Spinal cord (tissue), 10 donors: ENCODE results near the gene HHAT. TPM values are rescaled to one million over a fixed set of nuclear protein-coding genes. Genes with fewer than 3 reads are reported as not detected.

Experiments used
- DNase-seq, 6 donors: peaks; one replicate each; pipeline versions ENCODE4 v3.0.0 to v3.0.0-alpha.2; 2013 to 2015; ENCODE audit warnings: low spot score in 6 of 6, low read depth in 4 of 6
- H3K27ac ChIP-seq: one replicate; pipeline ENCODE4 v1.5.1; 2013; ENCODE audit warnings: low read depth, low read length, control low read depth
- H3K27me3 ChIP-seq: one replicate; pipeline ENCODE4 v1.6.1; 2013; ENCODE audit warnings: low read length; ENCODE audit not compliant: control insufficient read depth, insufficient read depth
- H3K36me3 ChIP-seq: one replicate; pipeline ENCODE4 v1.6.1; 2013; ENCODE audit warnings: low read length; ENCODE audit not compliant: control insufficient read depth, insufficient read depth
- H3K4me1 ChIP-seq: one replicate; pipeline ENCODE4 v1.6.1; 2013; ENCODE audit warnings: low read length; ENCODE audit not compliant: control insufficient read depth, insufficient read depth
- H3K4me3 ChIP-seq: one replicate; pipeline ENCODE4 v1.5.1; 2013; ENCODE audit warnings: low read depth, low read length, control low read depth
- H3K9me3 ChIP-seq: one replicate; pipeline ENCODE4 v1.6.1; 2013; ENCODE audit warnings: low read length; ENCODE audit not compliant: control insufficient read depth, insufficient read depth
- WGBS: methylation state at CpG from one replicate; pipeline ENCODE4 v1.1.5; 2013; ENCODE audit warnings: missing lambda C conversion rate; ENCODE audit not compliant: insufficient coverage; 5-methylcytosine and 5-hydroxymethylcytosine counted together
- polyA plus RNA-seq, 2 donors: library from polyadenylated mRNA; unstranded; fragments of 120-200 nt; gene quantifications; one replicate each; pipeline ENCODE4 v1.2.1, GENCODE V29; 2013; ENCODE audit not compliant: insufficient read length in 2 of 2
- total RNA-seq, 2 donors: library from RNA; depleted of rRNA in 1 of 2; stranded (reverse); fragments of 120-200 nt in 1 of 2; fragments of >200 nt in 1 of 2; gene quantifications; one replicate each; pipeline versions ENCODE4 v1.2.3 to v1.2.4, GENCODE V29; 2013 to 2014
- donor health status: healthy.

Gene HHAT
- total and polyA plus RNA-seq, 4 donors: 4.8 to 8.0 (median 6.1) TPM

DNA sequence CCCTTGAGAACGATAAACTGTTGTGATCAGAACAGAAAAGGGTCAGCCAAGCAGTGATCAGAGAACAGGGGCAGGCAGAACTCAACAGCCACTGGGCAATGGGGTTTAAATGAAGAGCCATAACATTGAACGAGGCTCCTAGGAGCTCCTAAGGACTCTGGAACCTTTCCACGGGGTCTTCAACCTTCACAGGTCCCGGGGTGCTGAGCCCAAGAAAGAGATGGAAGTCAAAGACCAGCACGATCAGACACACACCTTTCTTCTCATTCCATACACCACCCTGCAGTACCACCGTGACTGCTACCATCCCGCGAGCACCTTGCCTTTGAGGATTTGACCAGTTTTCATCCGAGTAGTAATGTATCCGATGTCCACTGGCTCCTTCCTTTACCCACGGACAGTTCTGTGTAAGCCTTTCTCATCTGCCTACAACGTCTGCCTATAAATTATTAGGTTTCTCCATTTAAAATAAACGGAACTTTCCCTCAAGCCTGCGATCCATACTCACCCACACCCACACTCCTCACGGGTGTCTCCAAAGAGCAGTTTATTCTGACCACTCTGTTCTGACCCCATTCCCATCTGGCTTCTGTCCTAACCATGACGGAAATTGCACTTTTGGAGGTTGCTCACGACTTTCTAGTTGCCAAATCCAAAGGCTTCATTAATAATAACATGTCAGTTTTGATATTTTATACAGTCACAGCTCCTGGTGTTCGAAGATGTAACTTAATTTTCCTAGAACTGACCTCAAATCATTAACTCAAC, 16.8 kb upstream of the HHAT start:
- Histone ChIP-seq H3K9me3 (no peaks in the 10 kb centered on the region), H3K27ac (peak overlapping the region; percentile 69), H3K4me3 (peak overlapping the region; percentile 59), H3K4me1 (peaks cover 10% of the 10 kb centered on the region), H3K27me3 (no peaks in the 10 kb centered on the region), H3K36me3 (no peaks in the 10 kb centered on the region)
- DNase-seq: no peak
- 75% methylated on average over 15 of the region's 18 CpGs for WGBS

DNA sequence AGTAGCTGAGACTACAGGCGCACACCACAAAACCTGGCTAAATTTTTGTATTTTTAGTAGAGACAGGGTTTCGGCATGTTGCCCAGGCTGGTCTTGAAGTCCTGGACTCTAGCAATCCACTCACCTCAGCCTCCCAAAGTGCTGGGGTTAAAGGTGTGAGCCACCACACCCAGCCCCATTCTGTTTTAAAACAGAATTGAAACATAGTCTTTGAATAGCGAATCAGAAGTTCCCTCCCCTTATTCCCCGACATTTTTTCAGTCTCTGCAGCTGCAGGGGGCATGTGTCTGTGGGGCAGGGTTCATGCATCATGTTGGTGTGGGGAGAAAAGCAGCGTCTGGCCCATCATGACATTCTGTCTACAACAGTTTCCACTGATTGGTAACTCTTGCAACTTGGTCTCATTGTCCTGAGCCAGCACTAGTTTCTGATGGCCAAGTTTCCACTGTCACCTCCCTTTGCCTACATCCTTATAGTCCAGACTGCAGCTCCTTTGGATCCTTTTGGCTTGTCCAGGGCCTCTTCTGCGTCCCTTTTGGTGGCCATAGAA, 15.6 kb upstream of the HHAT start:
- Histone ChIP-seq H3K36me3 (no peaks in the 10 kb centered on the region), H3K27me3 (no peaks in the 10 kb centered on the region), H3K9me3 (no peaks in the 10 kb centered on the region), H3K27ac (no peak overlapping the region), H3K4me1 (peaks cover 10% of the 10 kb centered on the region), H3K4me3 (no peak overlapping the region)
- no peak for DNase-seq
- WGBS: 74% methylated on average over 2 of the region's 6 CpGs

DNA sequence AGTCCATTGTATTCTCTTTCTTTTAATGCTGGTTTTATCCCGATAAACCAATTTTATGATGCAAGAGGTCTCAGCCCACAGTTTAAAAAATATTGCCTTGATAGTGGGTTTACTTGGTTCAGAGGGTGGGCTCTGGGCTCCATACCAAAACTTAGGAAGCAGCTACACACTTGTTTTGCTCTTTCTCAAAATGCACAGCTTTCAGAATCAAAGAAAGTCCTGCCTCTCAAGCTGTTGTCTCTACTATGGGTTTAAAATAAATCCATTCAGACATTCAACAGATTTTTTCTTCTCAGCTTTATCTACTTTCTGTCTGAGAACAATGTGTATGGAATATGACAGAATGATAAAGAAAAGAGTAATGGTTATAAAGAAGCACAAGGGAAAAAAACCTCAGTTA, 14.8 kb upstream of the HHAT start:
- no peaks in the 10 kb centered on the region for H3K27me3 ChIP-seq
- no peak overlapping the region for H3K4me3 ChIP-seq
- DNase-seq: peak in 1 of 6 donors; percentile 64
- no peak overlapping the region for H3K27ac ChIP-seq
- H3K9me3 ChIP-seq: no peaks in the 10 kb centered on the region
- WGBS: no CpG with 5 or more reads among the region's 1 CpG
- H3K4me1 ChIP-seq: peaks cover 10% of the 10 kb centered on the region
- no peaks in the 10 kb centered on the region for H3K36me3 ChIP-seq

DNA sequence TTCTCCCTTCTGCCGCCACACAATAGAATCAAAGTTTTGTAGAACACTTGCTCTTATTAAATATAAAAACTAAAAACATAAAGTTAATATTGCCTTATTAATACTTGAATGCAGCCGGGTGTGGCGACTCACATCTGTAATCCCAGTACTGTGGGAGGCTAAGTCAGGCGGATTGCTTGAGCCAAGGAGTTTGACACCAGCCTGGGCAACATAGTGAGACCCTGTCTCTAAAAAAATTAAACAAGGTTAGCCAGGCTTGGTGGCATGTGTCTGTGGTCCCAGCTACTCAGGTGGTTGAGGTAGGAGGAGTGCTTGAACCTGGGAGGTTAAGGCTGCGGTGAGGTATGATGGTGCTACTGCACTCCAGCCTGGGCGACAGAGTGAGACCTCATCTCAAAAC, 13.2 kb upstream of the HHAT start:
- Histone ChIP-seq H3K27ac (no peak overlapping the region), H3K27me3 (no peaks in the 10 kb centered on the region), H3K4me3 (no peak overlapping the region), H3K36me3 (no peaks in the 10 kb centered on the region), H3K9me3 (no peaks in the 10 kb centered on the region), H3K4me1 (peaks cover 10% of the 10 kb centered on the region)
- no peak for DNase-seq
- WGBS: 100% methylated on average over 1 of the region's 6 CpGs

DNA sequence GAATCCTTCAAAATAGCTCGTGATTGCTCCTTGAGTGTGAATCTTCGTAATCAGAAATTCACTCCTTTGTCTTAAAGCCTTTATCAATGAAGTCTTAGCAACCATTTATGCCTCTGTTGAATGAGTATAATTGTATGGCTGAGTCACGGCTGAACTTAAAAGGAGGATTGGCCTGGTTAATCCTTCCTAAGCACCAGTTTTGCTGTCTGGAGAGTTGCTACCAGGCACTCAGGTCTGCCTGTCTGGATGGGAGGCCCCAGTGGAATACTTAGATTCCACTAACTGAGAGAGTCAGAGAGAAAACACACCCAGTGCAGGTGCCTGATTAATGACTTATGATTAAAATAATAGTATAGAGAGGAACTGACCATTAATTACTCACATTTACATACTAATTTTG, 7.6 kb upstream of the HHAT start:
- Histone ChIP-seq H3K4me3 (no peak overlapping the region), H3K27ac (no peak overlapping the region), H3K36me3 (no peaks in the 10 kb centered on the region), H3K4me1 (no peaks in the 10 kb centered on the region), H3K9me3 (no peaks in the 10 kb centered on the region), H3K27me3 (no peaks in the 10 kb centered on the region)
- no CpG with 5 or more reads among the region's 3 CpGs for WGBS
- no peak for DNase-seq

DNA sequence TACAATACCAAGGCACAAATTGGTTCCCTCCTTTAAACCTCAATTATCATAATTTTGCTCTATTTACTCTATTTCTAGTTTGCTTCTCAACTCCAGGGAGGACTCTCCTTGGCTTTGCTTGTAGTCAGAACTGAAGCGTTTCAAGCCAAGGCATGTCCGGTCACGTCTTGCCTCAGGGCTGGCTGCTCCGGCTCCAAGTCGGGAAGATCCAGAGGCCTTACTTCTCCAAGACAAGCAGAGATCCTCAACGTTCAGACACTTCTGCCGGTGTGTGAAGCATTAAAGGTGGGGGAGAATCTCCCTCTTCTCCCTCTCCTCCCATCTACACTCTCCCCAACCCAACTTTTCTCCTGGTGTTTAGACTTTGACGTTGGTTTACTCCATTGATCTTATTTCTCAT, 7.2 kb upstream of the HHAT start:
- Histone ChIP-seq H3K4me3 (no peak overlapping the region), H3K27ac (no peak overlapping the region), H3K9me3 (no peaks in the 10 kb centered on the region), H3K4me1 (no peaks in the 10 kb centered on the region), H3K27me3 (no peaks in the 10 kb centered on the region), H3K36me3 (no peaks in the 10 kb centered on the region)
- no peak for DNase-seq
- 100% methylated on average over 3 of the region's 8 CpGs for WGBS

DNA sequence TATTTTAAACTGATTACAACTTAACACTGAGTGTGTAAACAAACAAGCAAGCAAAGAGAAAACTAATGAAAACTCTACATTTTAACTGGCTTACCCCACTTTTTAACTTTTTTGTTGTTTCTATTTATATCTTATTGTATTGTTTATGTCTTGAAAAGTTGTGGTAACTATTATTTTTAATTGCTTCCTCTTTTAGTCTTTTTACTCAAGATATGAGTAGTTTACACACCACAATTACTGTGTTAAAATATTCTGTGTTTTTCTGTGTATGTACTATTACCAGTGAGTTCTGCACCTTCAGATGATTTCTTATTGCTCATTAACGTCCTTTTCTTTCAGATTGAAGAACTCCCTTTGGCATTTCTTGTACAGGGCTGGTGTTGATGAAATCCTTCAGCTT, 4.7 kb upstream of the HHAT start:
- no CpG with 5 or more reads among the region's 1 CpG for WGBS
- H3K4me3 ChIP-seq: no peak overlapping the region

DNA sequence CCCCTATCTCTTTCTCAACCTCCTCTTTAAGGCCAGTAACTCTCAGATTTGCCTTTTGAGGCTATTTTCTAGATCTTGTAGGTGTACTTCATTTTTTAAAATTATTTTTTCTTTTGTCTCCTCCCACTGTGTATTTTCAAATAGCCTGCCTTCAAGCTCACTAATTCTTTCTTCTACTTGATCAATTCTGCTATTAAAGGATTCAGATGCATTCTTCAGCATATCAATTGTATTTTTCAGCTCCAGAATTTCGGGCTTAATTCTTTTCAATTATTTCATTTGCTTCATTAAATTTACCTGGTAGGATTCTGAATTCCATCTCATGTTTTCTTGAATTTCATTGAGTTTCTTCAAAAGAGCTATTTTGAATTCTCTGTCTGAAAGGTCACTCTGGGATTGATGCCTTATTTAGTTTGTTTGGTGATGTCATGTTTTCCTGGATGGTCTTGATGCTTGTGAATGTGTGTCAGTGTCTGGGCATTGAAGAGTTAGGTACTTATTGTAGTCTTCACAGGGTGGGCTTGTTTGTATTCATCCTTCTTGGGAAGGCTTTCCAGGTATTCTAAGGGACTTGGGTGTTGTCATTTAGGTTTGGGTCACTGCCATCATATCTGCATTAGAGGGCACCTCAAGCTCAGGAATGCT, 3.6 kb upstream of the HHAT start:
- H3K36me3 ChIP-seq: no peaks in the 10 kb centered on the region
- no peaks in the 10 kb centered on the region for H3K27me3 ChIP-seq
- H3K4me3 ChIP-seq: no peak overlapping the region
- WGBS: no CpG with 5 or more reads among the region's 1 CpG
- H3K4me1 ChIP-seq: peaks cover 8% of the 10 kb centered on the region
- no peak overlapping the region for H3K27ac ChIP-seq
- no peaks in the 10 kb centered on the region for H3K9me3 ChIP-seq
- DNase-seq: no peak

More for the DNA sequence above, 4.7 kb upstream of the HHAT start:
- peaks cover 8% of the 10 kb centered on the region for H3K4me1 ChIP-seq
- no peak for DNase-seq
- no peaks in the 10 kb centered on the region for H3K36me3 ChIP-seq
- H3K27ac ChIP-seq: no peak overlapping the region
- no peaks in the 10 kb centered on the region for H3K9me3 ChIP-seq
- H3K27me3 ChIP-seq: no peaks in the 10 kb centered on the region

DNA sequence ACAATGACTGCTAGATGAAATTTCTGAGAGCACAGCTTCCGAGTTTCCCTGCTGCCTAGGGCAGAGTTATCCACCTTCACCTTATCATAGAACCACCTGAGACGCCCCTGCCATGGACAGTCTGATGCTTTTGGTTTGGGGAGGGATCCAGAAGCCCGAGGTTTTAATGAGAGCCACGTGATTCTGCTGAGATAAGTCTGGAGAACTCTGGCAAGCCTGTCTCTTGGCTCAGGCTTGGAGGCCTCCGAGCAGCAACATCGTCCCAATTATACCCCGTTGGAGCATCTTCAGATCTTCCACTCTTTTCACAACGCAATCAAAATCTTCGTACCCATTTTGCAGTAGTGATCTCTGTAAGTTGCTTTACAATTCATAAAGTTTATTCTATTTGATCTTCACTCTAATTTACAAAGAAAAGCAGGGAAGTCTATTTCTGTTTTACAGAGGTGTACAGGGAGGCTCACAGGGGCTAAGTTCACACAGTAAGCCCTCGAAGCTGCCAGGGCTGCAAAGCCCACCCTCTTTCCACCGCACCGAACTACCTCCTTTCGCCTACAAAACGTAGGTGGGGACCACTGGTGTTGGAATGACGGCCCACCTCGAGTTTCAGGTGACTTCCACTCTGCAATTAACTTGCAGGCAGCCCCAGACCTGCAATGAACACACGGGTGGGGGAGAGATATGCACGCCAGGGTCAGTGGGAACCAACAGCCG, 513 bp upstream of the HHAT start:
- 10% methylated on average over 12 of the region's 19 CpGs for WGBS
- DNase-seq: peak in 1 of 6 donors; percentile 38

More for the DNA sequence above, 513 bp upstream of the HHAT start:
- H3K27ac ChIP-seq: peak overlapping the region; percentile 83
- no peaks in the 10 kb centered on the region for H3K9me3 ChIP-seq
- peaks cover 8% of the 10 kb centered on the region for H3K4me1 ChIP-seq
- no peaks in the 10 kb centered on the region for H3K36me3 ChIP-seq
- H3K27me3 ChIP-seq: no peaks in the 10 kb centered on the region
- H3K4me3 ChIP-seq: peak overlapping the region; percentile 82
